ENCODE data around the gene LRP1-AS. TPM values are rescaled to one million over a fixed set of nuclear protein-coding genes. Genes with fewer than 3 reads are reported as not detected.

Gene LRP1-AS
- total RNA-seq, 1 experiment from 2014 or later, result not detected

DNA sequence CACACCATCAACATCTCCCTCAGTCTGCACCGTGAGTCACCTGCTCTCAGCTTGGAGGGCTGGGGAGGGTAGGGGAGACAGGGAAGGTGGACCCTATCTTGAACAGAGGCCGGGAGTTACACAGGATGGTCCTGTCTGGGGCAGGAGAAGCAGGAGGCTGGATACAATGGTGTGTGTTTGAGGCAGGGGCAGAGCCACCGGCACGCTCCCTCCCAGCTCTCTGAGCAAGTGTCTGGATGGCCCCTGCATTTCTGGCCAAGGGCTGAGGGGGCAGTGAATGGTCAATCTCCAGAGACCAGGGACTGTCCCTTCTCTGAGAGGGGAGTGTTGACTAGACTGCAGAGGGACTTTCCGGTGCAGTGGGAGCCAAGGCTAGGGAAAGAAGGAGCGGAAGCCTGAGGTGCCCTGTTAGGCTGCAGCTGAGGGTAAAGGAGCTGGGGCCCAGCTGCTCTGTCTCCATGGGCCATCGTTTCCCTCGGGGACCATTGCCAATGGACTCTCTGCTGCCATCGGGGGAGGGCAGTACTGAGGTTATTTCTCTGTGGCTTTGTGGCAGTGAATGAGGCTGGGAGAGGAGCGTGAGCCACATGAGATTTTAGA, 1.9 kb downstream of the LRP1-AS start:
- DNase-seq, result no peak
- TF ChIP-seq, protein P1, sequence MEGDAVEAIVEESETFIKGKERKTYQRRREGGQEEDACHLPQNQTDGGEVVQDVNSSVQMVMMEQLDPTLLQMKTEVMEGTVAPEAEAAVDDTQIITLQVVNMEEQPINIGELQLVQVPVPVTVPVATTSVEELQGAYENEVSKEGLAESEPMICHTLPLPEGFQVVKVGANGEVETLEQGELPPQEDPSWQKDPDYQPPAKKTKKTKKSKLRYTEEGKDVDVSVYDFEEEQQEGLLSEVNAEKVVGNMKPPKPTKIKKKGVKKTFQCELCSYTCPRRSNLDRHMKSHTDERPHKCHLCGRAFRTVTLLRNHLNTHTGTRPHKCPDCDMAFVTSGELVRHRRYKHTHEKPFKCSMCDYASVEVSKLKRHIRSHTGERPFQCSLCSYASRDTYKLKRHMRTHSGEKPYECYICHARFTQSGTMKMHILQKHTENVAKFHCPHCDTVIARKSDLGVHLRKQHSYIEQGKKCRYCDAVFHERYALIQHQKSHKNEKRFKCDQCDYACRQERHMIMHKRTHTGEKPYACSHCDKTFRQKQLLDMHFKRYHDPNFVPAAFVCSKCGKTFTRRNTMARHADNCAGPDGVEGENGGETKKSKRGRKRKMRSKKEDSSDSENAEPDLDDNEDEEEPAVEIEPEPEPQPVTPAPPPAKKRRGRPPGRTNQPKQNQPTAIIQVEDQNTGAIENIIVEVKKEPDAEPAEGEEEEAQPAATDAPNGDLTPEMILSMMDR (IDR thresholded peaks at IDR 0.05; ENCODE audit: unreplicated experiment), result no peak
- CTCF ChIA-PET, result no interaction called here
- Mint-ChIP-seq H3K4me1 (ENCODE audit: low read depth, unreplicated experiment) (peaks cover 19% of the 10 kb centered on the region), H3K36me3 (ENCODE audit: insufficient read depth, unreplicated experiment) (peaks cover 5% of the 10 kb centered on the region), H3K27me3 (ENCODE audit: unreplicated experiment) (no peaks in the 10 kb centered on the region), H3K4me3 (ENCODE audit: low read depth, unreplicated experiment) (no peak overlapping the region), H3K27ac (ENCODE audit: unreplicated experiment) (no peak overlapping the region), H3K9me3 (ENCODE audit: low read depth, unreplicated experiment) (no peaks in the 10 kb centered on the region)
- BruUV-seq (replicated peaks), result no TSS peak
- intact Hi-C loops (cut with micrococcal nuclease; ENCODE audit: unreplicated experiment), result no loop called here

DNA sequence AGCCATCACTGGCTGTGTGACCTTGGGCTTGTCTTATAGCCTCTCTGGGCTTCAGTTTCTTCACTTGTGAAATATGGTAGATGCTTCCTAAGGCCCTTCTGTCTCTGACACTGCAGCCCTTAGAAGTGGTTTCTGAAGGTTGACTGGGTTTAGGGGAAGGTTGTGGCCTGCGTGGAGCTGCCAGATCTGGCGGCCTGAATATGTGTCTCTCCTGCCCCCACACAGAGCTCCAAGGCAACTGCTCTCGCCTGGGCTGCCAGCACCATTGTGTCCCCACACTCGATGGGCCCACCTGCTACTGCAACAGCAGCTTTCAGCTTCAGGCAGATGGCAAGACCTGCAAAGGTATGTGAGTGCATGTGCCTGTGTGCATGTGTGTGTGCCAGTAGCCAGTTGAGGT, 4.0 kb downstream of the LRP1-AS start:
- CTCF ChIA-PET, result no interaction called here
- no peak for DNase-seq
- BruUV-seq (replicated peaks), result no TSS peak
- H3K9me3 Mint-ChIP-seq (ENCODE audit: low read depth, unreplicated experiment), result no peaks in the 10 kb centered on the region
- H3K27me3 Mint-ChIP-seq (ENCODE audit: unreplicated experiment), result peaks cover 16% of the 10 kb centered on the region
- peaks cover 10% of the 10 kb centered on the region for H3K4me1 Mint-ChIP-seq (ENCODE audit: low read depth, unreplicated experiment)
- no peak overlapping the region for H3K27ac Mint-ChIP-seq (ENCODE audit: unreplicated experiment)
- H3K36me3 Mint-ChIP-seq (ENCODE audit: insufficient read depth, unreplicated experiment), result peaks cover 5% of the 10 kb centered on the region
- no peak overlapping the region for H3K4me3 Mint-ChIP-seq (ENCODE audit: low read depth, unreplicated experiment)
- intact Hi-C loops (cut with micrococcal nuclease; ENCODE audit: unreplicated experiment), result no loop called here
- TF ChIP-seq, protein P1 (IDR thresholded peaks at IDR 0.05; ENCODE audit: unreplicated experiment), result no peak

DNA sequence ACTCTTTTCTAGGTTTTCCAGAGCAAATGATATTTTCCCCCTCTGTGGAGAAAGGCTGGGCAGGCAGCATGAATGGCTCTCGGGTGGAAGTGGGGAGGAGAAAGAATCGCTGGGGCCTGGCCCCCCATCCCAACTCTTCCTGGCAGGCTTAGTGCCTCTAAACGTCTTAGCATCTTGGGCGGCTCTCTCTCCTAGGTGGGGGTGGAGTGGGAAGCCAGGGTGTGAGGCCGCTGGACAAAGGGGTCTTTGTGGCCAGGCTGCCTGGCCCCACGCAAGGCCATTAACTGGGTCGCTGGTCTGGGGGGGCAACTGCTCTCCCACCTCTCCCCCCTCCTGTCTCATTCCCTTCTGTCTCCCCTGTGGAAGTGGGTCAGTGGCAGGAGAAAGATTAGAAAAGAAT, 4.7 kb downstream of the LRP1-AS start:
- H3K4me3 Mint-ChIP-seq (ENCODE audit: low read depth, unreplicated experiment), result no peak overlapping the region
- H3K9me3 Mint-ChIP-seq (ENCODE audit: low read depth, unreplicated experiment), result no peaks in the 10 kb centered on the region
- peaks cover 8% of the 10 kb centered on the region for H3K4me1 Mint-ChIP-seq (ENCODE audit: low read depth, unreplicated experiment)
- no peak for DNase-seq
- peaks cover 16% of the 10 kb centered on the region for H3K27me3 Mint-ChIP-seq (ENCODE audit: unreplicated experiment)
- CTCF ChIA-PET, result interaction anchor here (0.5 kb wide), 1 partner anchor 486 kb away, joined by 3 read pairs; no protein-coding TSS in a partner anchor
- TF ChIP-seq, protein P1 (IDR thresholded peaks at IDR 0.05; ENCODE audit: unreplicated experiment), result no peak
- H3K36me3 Mint-ChIP-seq (ENCODE audit: insufficient read depth, unreplicated experiment), result peaks cover 5% of the 10 kb centered on the region
- no peak overlapping the region for H3K27ac Mint-ChIP-seq (ENCODE audit: unreplicated experiment)
- BruUV-seq (replicated peaks), result no TSS peak
- intact Hi-C loops (cut with micrococcal nuclease; ENCODE audit: unreplicated experiment), result no loop called here

DNA sequence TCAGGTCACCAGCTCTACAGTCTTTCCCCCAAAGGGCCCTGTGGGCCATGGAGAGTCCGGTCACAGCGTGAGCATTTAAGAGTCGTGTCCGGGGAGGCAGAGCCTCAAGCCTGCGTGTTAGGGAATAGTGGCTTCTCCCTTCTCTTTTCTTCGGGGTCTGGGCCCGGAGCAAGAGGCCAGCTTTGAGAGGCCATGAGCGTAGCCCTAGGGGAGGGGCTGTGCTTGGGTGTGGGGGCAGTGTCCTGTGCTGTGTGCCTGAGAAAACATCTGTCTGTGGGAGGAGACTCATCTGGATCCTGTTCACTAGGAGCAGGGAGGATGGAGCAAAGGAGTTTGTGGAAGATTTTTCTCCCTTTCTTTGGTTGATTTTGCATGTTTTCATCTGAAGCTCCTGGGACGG, 5.3 kb downstream of the LRP1-AS start:
- CTCF ChIA-PET, result interaction anchor here (0.9 kb wide), 1 partner anchor 18 kb away, joined by 3 read pairs; no protein-coding TSS in a partner anchor
- DNase-seq, result no peak
- no peak overlapping the region for H3K27ac Mint-ChIP-seq (ENCODE audit: unreplicated experiment)
- H3K36me3 Mint-ChIP-seq (ENCODE audit: insufficient read depth, unreplicated experiment), result no peaks in the 10 kb centered on the region
- H3K4me1 Mint-ChIP-seq (ENCODE audit: low read depth, unreplicated experiment), result peaks cover 2% of the 10 kb centered on the region
- H3K9me3 Mint-ChIP-seq (ENCODE audit: low read depth, unreplicated experiment), result no peaks in the 10 kb centered on the region
- BruUV-seq (replicated peaks), result no TSS peak
- no peak overlapping the region for H3K4me3 Mint-ChIP-seq (ENCODE audit: low read depth, unreplicated experiment)
- TF ChIP-seq, protein P1 (IDR thresholded peaks at IDR 0.05; ENCODE audit: unreplicated experiment), result no peak
- intact Hi-C loops (cut with micrococcal nuclease; ENCODE audit: unreplicated experiment), result no loop called here
- peaks cover 16% of the 10 kb centered on the region for H3K27me3 Mint-ChIP-seq (ENCODE audit: unreplicated experiment)

Data from Calu3 (cell line).